Right lobe of liver (tissue), 4 donors: Measurements from ENCODE around the gene NIM1K.
"Not testable (repeated sequence)": the region's sequence is repeated elsewhere in the genome, so short reads cannot be mapped to it uniquely, and the experiment has no call there.

ENCODE experiments used
- CTCF ChIP-seq, 4 donors: fragments of 200-600 bp in 3 of 4; fragments of 450-650 bp in 1 of 4; IDR thresholded peaks; one replicate each; pipeline versions ENCODE4 v1.5.1 to v1.8.0; 2016 to 2022; ENCODE audit warnings: antibody characterized with exemption in 4 of 4, mild to moderate bottlenecking in 2 of 4
- POLR2A ChIP-seq: fragments of 450-650 bp; IDR thresholded peaks from one replicate; pipeline ENCODE4 v1.6.1; 2017; ENCODE audit warnings: antibody characterized with exemption, mild to moderate bottlenecking
- donor health status: DM: no; HTN: no; CAD: no.
- donor health status: DM: no; HTN: no; CAD: no.
- donor health status: DM: no; HTN: yes; CAD: no.

DNA sequence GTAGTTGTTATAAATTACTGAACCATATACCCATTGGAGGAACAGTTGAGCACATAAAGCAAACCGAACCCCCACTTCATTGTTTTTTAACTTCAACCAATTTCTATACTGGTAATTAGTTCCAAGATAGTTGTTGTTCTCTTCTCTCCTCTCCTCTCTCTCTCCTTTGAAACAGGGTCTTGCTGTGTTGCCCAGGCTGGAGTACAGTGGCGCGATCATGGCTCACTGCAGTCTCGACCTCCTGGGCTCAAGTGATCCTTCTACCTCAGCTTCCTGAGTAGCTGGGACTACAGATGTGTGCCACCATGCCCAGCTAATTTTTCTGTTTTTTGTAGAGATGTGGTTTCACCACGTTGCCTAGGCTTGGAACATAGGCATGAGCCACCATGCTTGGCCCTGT, 27.2 kb upstream of the NIM1K start:
- not testable (repeated sequence) for TF ChIP-seq CTCF (IDR thresholded peaks at IDR 0.05); POLR2A
